Measurements from ENCODE around the gene SYT17. TPM values are rescaled to one million over a fixed set of nuclear protein-coding genes. Genes with fewer than 3 reads are reported as not detected.

SYT17 gene
- total RNA-seq, 1 donor from 2014 or later, result 0.54 TPM

DNA sequence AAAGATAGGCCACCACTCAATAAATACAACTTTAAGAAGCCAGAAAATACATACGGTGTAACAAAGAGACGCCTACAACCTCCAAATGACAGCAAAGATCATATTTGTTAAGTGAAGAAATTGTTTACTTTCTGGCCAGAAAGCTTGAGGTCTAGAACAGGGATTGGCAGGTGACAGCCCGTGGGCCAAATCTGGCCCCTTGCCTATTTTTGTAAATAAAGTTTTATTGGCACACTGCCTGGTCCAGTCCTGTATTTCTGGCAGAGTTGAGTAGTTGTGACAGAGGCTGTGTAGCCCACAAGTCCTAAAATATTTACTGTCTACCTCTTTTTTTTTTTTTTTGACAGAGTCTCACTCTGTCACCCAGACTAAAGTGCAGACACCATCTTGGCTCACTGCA lies 114.1 kb downstream of the SYT17 start:
- intact Hi-C loops (cut with DNase I), result no loop called here
- DNase-seq, result no peak
- no peak for ATAC-seq (ENCODE audit: poor library complexity)

DNA sequence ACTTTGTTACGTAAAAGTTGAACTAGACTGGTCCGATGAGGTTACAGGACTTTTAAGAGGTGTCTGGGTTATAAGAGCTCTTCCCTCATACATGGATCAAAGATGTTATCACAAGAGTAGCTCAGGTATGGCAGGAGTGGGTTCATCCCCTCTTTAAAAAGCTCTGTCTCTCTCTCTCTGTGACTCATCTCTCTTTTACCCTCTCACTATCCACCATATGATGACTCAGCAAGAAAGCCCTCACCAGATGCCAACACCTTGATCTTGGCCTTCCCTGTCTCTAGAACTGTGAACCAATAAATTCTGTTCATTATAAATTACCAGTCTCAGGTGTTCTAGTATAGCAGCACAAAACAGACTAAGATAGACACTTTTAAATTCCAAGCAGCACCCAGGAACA lies 115.6 kb downstream of the SYT17 start:
- intact Hi-C loops (cut with DNase I), result no loop called here
- DNase-seq (no peak), ATAC-seq (ENCODE audit: poor library complexity) (no peak)

DNA sequence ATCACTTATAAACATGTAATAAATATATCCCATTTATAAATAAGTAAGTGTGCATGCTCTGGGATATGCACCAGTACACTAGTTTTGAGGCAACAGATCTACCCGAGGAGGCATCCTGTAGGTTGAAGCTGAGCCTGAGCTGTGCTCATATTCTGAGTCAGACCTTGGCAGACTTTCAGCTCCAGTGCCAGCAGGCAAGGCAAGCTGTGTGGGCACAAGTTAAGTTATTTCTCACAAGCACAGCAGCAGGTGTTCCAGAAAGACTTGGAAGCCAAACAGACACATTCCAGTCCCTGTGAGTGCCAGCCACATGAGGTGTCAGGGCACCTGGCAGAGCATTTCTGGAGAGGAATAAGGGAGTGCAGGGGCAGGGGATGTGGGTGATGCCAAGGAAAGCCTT lies 116.2 kb downstream of the SYT17 start:
- ATAC-seq (ENCODE audit: poor library complexity), result peak; percentile 46
- DNase-seq, result no peak
- intact Hi-C loops (cut with DNase I), result no loop called here

DNA sequence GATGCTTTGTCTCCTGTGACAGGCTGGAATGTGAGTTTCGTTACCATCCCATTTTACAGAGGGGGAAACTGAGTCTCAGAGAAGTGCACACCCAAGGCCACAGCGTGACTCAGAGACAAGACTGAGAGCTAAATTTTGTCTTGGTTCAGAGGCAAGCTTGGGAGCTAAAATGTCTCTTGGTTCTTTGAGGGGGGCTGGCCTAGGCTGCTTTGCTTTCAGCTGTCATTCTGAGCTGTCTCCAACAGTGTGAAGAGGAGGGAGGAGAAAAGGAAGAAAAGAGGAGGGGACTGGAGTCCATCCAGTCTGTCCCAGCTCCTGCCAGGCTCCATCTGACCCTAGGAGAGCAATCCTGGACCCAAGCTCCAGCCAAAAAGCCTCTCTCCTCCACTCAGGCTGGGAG lies 117.4 kb downstream of the SYT17 start, which contains the start of gene CLEC19A:
TSS of gene CLEC19A (plus strand) at position 301 of the 400 bp plus-strand sequence. CDS start 121 bp downstream, outside the sequence.
- intact Hi-C loops (cut with DNase I), result no loop called here
- ATAC-seq (ENCODE audit: poor library complexity) (no peak), DNase-seq (no peak)

- DNase-seq (no peak), ATAC-seq (ENCODE audit: poor library complexity) (no peak)
- intact Hi-C loops (cut with DNase I), result no loop called here
Measured at GRCh38 chr16:19286827-19287226, 118.8 kb downstream of the SYT17 start.

DNA sequence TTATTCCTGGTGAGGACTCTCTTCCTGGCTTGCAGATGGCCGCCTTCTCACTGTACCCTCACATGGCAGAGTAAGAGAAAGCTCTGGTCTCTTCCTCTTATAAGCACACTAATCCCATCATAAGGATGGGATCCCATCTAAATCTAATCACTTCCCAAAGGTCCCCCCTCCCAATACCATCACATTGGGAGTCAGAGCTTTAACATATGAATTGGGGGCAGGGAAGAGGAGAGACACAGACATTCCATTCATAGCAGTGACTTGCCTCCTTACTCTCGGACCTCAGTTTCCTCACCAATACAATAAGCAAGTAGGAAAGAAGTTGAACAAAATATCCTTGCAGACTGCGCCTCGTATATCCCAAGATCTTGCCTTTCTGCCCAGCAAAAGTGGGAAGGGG lies 119.2 kb downstream of the SYT17 start:
- intact Hi-C loops (cut with DNase I), result no loop called here
- DNase-seq, result no peak
- no peak for ATAC-seq (ENCODE audit: poor library complexity)

- ATAC-seq (ENCODE audit: poor library complexity), result no peak
- intact Hi-C loops (cut with DNase I), result no loop called here
- DNase-seq, result no peak
Measured at GRCh38 chr16:19288872-19289799, 121.1 kb downstream of the SYT17 start.

DNA sequence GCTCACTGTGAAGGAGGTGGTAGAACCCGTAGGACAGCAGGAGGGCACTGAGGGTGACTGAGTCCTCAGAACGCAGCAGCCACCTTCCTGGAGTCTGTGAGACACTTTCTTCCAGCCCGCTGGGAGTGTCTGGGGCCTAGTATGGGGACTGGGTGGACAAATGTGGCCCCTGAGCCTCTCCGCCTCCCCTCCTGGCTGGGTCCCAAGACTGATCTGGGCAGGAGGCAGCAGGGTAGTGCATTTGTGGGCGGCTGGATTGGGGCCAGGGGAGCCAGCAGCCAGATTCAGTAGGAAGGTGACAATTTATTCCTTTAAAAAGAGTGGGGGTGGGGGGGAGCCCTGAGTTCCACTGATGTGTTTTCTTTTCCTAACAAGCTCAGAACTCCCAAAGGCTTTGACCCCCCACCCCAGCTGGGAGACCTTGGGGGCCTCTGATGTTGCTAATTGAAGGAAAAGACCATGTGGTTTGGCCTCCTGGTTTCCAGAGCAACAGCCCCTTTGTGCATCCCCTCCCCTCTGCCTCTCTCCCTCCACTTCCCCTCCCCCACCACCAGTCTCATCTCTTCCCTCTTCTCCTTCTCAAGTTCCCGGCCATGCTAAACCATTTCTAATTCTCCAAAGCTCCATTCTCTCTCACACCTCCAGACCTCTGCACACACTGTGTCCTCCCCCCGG lies 121.9 kb downstream of the SYT17 start:
- DNase-seq (no peak), ATAC-seq (ENCODE audit: poor library complexity) (no peak)
- intact Hi-C loops (cut with DNase I), result no loop called here

DNA sequence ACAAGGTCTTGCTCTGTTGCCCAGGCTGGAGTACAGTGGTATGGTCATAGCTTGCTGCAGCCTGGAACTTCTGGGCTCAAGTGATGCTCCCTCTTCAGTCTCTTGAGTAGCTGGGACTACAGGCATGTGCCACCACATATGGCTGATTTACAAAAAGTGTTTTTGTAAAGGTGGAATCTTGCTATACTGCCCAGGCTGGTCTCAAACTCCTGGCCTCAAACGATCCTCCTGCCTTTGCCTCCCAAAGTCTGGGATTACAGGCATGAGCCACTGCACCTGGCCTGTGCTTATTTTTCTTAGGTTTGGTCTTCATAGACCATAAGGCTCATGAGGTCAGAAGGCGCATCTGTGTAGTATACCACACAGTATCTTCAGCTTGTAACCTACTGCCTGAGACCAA lies 122.8 kb downstream of the SYT17 start:
- ATAC-seq (ENCODE audit: poor library complexity) (no peak), DNase-seq (no peak)
- intact Hi-C loops (cut with DNase I), result no loop called here

DNA sequence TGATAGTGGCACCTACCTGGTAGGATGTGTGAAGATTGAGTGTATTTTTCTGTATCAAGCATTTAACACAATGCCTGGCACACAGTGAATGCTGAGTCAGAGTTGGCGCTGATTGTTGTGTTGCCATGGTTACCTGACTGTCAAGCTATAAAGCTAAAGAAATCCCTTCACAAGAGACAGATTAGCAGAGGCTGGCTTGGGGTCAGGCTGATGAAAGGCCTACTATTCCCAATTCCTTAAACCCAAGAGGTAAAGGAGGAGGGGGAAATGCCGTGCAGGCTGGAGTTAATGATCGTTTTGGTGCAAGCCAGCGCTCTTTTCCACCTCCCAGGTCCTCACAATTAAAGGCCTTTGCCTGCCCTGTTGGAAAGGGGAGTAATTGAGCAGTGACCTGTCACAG lies 123.4 kb downstream of the SYT17 start:
- ATAC-seq (ENCODE audit: poor library complexity) (no peak), DNase-seq (peak; percentile 41)
- intact Hi-C loops (cut with DNase I), result no loop called here

- no peak for DNase-seq
- intact Hi-C loops (cut with DNase I), result no loop called here
- no peak for ATAC-seq (ENCODE audit: poor library complexity)
Measured at GRCh38 chr16:19292186-19292585, 124.1 kb downstream of the SYT17 start.

DNA sequence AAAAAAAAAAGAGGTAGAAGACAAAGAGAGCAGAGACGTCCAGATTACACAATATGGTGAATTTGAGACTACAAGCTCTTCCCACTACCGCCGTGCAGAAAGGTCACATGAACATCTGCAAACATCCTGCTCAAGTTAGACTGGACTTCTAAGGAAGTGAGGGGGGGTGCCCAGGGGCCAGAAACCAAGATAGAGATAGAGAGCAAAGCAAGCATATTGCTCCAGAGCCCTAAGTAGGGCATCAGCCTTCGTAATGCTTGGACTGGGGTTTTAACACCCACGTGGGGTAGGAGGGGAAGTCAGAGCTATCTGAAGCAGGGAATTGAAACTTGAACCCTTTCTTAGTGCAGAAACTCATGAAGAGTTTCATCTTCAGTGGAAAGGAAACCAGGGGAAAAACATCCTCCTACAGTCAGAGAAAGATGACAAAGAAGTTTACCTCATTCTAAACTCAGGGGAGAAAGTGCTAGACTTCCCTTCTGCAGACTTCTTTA lies 126.2 kb downstream of the SYT17 start:
- ATAC-seq (ENCODE audit: poor library complexity) (peak; percentile 81), DNase-seq (peak; percentile 61)
- intact Hi-C loops (cut with DNase I), result no loop called here

- ATAC-seq (ENCODE audit: poor library complexity) (no peak), DNase-seq (no peak)
- intact Hi-C loops (cut with DNase I), result no loop called here
Measured at GRCh38 chr16:19295393-19295792, 127.4 kb downstream of the SYT17 start.

DNA sequence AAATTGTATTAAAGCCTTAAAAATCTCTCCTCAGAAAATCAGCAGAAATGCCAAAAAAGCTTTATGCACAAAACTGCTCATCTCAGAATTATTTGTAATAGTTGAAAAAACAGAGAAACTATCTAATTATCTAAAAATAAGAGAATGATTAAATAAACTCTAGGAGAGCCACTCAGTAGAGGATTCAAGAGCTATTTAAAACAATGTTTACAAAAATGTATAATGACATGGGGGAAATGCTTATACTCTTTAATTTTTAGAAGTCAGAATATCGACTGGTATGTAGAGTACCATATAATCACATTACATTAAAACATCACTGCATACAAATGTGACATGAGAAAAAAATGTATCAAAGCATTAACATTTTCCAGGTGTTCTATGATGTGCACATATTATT lies 129.4 kb downstream of the SYT17 start:
- intact Hi-C loops (cut with DNase I), result no loop called here
- no peak for DNase-seq
- no peak for ATAC-seq (ENCODE audit: poor library complexity)

DNA sequence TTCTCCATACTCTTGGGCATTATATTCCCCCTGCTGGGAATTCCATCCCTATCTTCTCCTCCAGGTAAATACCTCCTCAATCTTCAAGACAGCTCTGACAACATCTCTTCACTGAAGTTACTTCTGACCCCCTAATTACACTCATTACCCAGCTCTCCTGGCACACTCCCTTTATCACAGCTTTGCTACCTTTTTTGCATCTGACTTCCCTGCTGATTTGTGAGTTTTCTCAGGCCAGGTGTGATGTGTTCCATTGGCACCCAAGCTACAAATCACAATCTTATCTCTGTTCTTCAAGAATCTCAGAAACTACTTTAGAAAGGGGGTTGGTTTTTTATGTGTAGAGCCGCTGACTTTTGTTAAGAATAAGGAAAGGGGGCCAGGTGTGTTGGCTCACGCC lies 131.5 kb downstream of the SYT17 start:
- DNase-seq, result no peak
- no peak for ATAC-seq (ENCODE audit: poor library complexity)
- intact Hi-C loops (cut with DNase I), result no loop called here

- ATAC-seq (ENCODE audit: poor library complexity) (no peak), DNase-seq (no peak)
- intact Hi-C loops (cut with DNase I), result no loop called here
Measured at GRCh38 chr16:19301931-19302330, 133.9 kb downstream of the SYT17 start.

GRCh38 chr16:19304750-19305149 lies 136.7 kb downstream of the SYT17 start:
- intact Hi-C loops (cut with DNase I), result no loop called here
- DNase-seq (no peak), ATAC-seq (ENCODE audit: poor library complexity) (no peak)

GRCh38 chr16:19305443-19305842 lies 137.4 kb downstream of the SYT17 start:
- DNase-seq (no peak), ATAC-seq (ENCODE audit: poor library complexity) (no peak)
- intact Hi-C loops (cut with DNase I), result no loop called here

DNA sequence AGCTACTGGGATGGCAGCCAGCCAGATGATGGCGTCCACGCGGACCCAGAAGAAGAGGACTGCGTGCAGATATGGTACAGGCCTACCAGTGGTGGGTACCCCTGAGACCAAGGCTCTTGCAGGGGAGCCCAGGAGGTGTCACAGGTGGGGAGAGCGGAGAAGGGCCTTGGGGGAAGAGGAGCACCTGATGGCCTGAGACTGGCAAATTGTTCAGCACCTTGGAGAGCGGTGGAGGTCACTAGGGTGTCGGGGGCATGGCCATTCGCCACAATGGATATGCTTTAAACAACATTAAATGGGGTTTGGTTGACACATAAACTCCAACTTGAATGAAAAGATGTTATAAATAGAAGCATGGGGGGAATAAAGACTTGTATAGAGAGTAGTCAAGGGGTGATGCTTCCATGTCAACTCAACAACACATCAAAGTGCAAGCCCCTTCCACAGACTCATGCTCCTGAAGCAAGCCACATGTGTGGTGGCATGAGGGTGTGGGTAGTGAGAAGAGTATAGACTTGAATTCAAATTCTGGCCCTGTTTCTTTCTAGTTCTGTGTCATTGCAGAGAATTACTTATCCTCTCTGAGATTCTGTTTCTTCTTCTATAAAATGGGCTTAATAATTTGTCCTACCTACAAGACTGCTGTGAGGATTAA lies 139.7 kb downstream of the SYT17 start:
- intact Hi-C loops (cut with DNase I), result no loop called here
- ATAC-seq (ENCODE audit: poor library complexity), result no peak
- DNase-seq, result no peak
